Thyroid gland (tissue), 4 donors: Measurements from ENCODE around the gene SPAG6. TPM values are rescaled to one million over a fixed set of nuclear protein-coding genes. Genes with fewer than 3 reads are reported as not detected.
"Not testable (repeated sequence)": the region's sequence is repeated elsewhere in the genome, so short reads cannot be mapped to it uniquely, and the experiment has no call there.

Experiments used
- DNase-seq, 2 donors: peaks; one replicate each; pipeline ENCODE4 v3.0.0-alpha.2; 2019
- H3K27ac ChIP-seq, 3 donors: fragments of 200-600 bp; sonication (generic); 1 replicate in 2 of 3; 2 replicates in 1 of 3; pipeline ENCODE4 v1.5.1; 2016 to 2019; ENCODE audit warnings: mild to moderate bottlenecking in 1 of 3, moderate library complexity in 1 of 3
- H3K27me3 ChIP-seq: fragments of 200-600 bp; sonication (generic); one replicate; pipeline ENCODE4 v1.5.1; 2019
- H3K36me3 ChIP-seq, 2 donors: fragments of 200-600 bp; sonication (generic); one replicate each; pipeline ENCODE4 v1.5.1; 2016 to 2019
- H3K4me1 ChIP-seq, 2 donors: fragments of 200-600 bp; sonication (generic); one replicate each; pipeline ENCODE4 v1.5.1; 2017 to 2019
- H3K4me3 ChIP-seq, 3 donors: fragments of 200-600 bp; sonication (generic); replicated peaks in 1 of 3; 1 replicate in 2 of 3; 2 replicates in 1 of 3; pipeline ENCODE4 v1.5.1; 2016; ENCODE audit warnings: mild to moderate bottlenecking in 1 of 3
- H3K9me3 ChIP-seq: fragments of 200-600 bp; sonication (generic); one replicate; pipeline ENCODE4 v1.5.1; 2017
- CTCF ChIP-seq, 6 experiments: fragments of 200-600 bp in 3 of 6; fragments of 450-650 bp in 3 of 6; sonication (generic) in 3 of 6; IDR thresholded peaks; one replicate each; pipeline ENCODE4 v1.5.1; 2016 to 2019; ENCODE audit warnings: antibody characterized with exemption in 6 of 6, mild to moderate bottlenecking in 2 of 6, inconsistent platforms in 1 of 6, moderate library complexity in 1 of 6
- POLR2A ChIP-seq, 2 donors: fragments of 450-650 bp; IDR thresholded peaks; one replicate each; pipeline ENCODE4 v1.6.1; 2017; ENCODE audit warnings: antibody characterized with exemption in 2 of 2, mild to moderate bottlenecking in 2 of 2, moderate library complexity in 1 of 2
- WGBS, 2 donors: methylation state at CpG; one replicate each; pipeline ENCODE4 v1.1.5; 2017; 5-methylcytosine and 5-hydroxymethylcytosine counted together
- intact Hi-C: fragments of 100-400 bp; cut with DNase I; formaldehyde crosslinking; loops from one replicate; pipeline ENCODE4 v1.15.1; 2023
- total RNA-seq, 4 donors: library from RNA; depleted of rRNA; stranded (reverse); fragments of >200 nt; gene quantifications; one replicate each; pipeline ENCODE4 v1.2.3, GENCODE V29; 2016

Gene SPAG6
- total RNA-seq, 4 donors from 2014 or later: 0.27 TPM; not detected in 3

- peaks cover 55% of the 10 kb centered on the region for H3K27me3 ChIP-seq
- intact Hi-C loops: loop anchor here (5.0 kb wide), 2 partner anchors 33 to 92 kb away; no protein-coding TSS in a partner anchor
- TF ChIP-seq CTCF (IDR thresholded peaks at IDR 0.05) (no peak), POLR2A (IDR thresholded peaks at IDR 0.05) (no peak)
- no peak overlapping the region for H3K27ac ChIP-seq
- H3K4me1 ChIP-seq: peaks cover 6 to 9% of the 10 kb centered on the region in 2 donors
- WGBS, 2 donors: 10 to 11% methylated on average over 13 to 19 of the region's 26 CpGs
- no peak overlapping the region for H3K4me3 ChIP-seq
- no peaks in the 10 kb centered on the region for H3K36me3 ChIP-seq
- no peak for DNase-seq
- H3K9me3 ChIP-seq: no peaks in the 10 kb centered on the region
These were observed 455 bp upstream of the SPAG6 start for GRCh38 chr10:22344781-22345300.

- no peaks in the 10 kb centered on the region for H3K36me3 ChIP-seq
- no peak overlapping the region for H3K27ac ChIP-seq
- TF ChIP-seq POLR2A (IDR thresholded peaks at IDR 0.05): no peak
- no peak for TF ChIP-seq CTCF (IDR thresholded peaks at IDR 0.05)
- DNase-seq: no peak
- intact Hi-C loops: loop anchor here (5.0 kb wide), 1 partner anchor 34 kb away; no protein-coding TSS in a partner anchor
- H3K9me3 ChIP-seq: no peaks in the 10 kb centered on the region
- H3K4me3 ChIP-seq: no peak overlapping the region
- 26 to 31% methylated on average over 8 of the region's 8 CpGs for WGBS, 2 donors
- H3K4me1 ChIP-seq: peaks cover 4 to 5% of the 10 kb centered on the region in 2 donors
- H3K27me3 ChIP-seq: peaks cover 54% of the 10 kb centered on the region
These were observed 883 bp downstream of the SPAG6 start for GRCh38 chr10:22346096-22346661.

- intact Hi-C loops: loop anchor here (5.0 kb wide), 1 partner anchor 37 kb away; no protein-coding TSS in a partner anchor
- DNase-seq: no peak
- no peaks in the 10 kb centered on the region for H3K36me3 ChIP-seq
- H3K9me3 ChIP-seq: no peaks in the 10 kb centered on the region
- H3K27me3 ChIP-seq: peaks cover 26% of the 10 kb centered on the region
- H3K27ac ChIP-seq: no peak overlapping the region
- no peaks in the 10 kb centered on the region for H3K4me1 ChIP-seq
- TF ChIP-seq POLR2A (IDR thresholded peaks at IDR 0.05) (no peak), CTCF (IDR thresholded peaks at IDR 0.05) (no peak)
- no peak overlapping the region for H3K4me3 ChIP-seq
- WGBS, 2 donors: 97 to 98% methylated on average over 1 of the region's 1 CpG
These were observed 4.5 kb downstream of the SPAG6 start for GRCh38 chr10:22349755-22350154.

GRCh38 chr10:22351131-22351703 lies 5.9 kb downstream of the SPAG6 start:
- Histone ChIP-seq H3K27me3 (peaks cover 12% of the 10 kb centered on the region), H3K36me3 (no peaks in the 10 kb centered on the region), H3K4me1 (no peaks in the 10 kb centered on the region), H3K4me3 (no peak overlapping the region), H3K9me3 (no peaks in the 10 kb centered on the region), H3K27ac (no peak overlapping the region)
- intact Hi-C loops: no loop called here
- WGBS, 2 donors: 87 to 90% methylated on average over 5 of the region's 5 CpGs
- no peak for TF ChIP-seq POLR2A (IDR thresholded peaks at IDR 0.05)
- TF ChIP-seq CTCF (IDR thresholded peaks at IDR 0.05): no peak
- no peak for DNase-seq

- intact Hi-C loops: no loop called here
- H3K27ac ChIP-seq: no peak overlapping the region
- H3K9me3 ChIP-seq: no peaks in the 10 kb centered on the region
- H3K36me3 ChIP-seq: no peaks in the 10 kb centered on the region
- H3K27me3 ChIP-seq: no peaks in the 10 kb centered on the region
- TF ChIP-seq CTCF (IDR thresholded peaks at IDR 0.05) (no peak), POLR2A (IDR thresholded peaks at IDR 0.05) (no peak)
- no peak overlapping the region for H3K4me3 ChIP-seq
- WGBS, 2 donors: 90 to 92% methylated on average over 4 of the region's 4 CpGs
- no peak for DNase-seq
- no peaks in the 10 kb centered on the region for H3K4me1 ChIP-seq
These were observed 11.1 kb downstream of the SPAG6 start for GRCh38 chr10:22356324-22356873.

GRCh38 chr10:22357770-22358169 lies 12.5 kb downstream of the SPAG6 start:
- H3K36me3 ChIP-seq, H3K4me1 ChIP-seq, H3K9me3 ChIP-seq, DNase-seq, H3K27me3 ChIP-seq, H3K27ac ChIP-seq, intact Hi-C loops, H3K4me3 ChIP-seq: not testable (repeated sequence)
- WGBS, 2 donors: 90 to 96% methylated on average over 3 to 4 of the region's 4 CpGs
